HCT116 (cell line): ENCODE measurements around the gene DNASE1L1. TPM values are rescaled to one million over a fixed set of nuclear protein-coding genes. Genes with fewer than 3 reads are reported as not detected.

Source experiments
- ATAC-seq: fragments of 200-7000 bp; cut with Tn5 transposase; 2 replicates; pipeline ENCODE4 v1.9.1; 2020; ENCODE audit warnings: mild to moderate bottlenecking, moderate library complexity
- BruUV-seq: library from RNA; stranded (reverse); fragments of 400-500 nt; replicated peaks from 2 replicates; lab custom pipeline; 2021; lab: Mats Ljungman, UMichigan
- CTCF ChIA-PET: fragments of 300-600 bp; sonication (Branson Sonifier 250); formaldehyde crosslinking; loops from one replicate; lab custom pipeline; 2021; ENCODE audit warnings: antibody characterized with exemption; lab: Charles Lee
- POLR2A ChIA-PET: fragments of 300-600, 350-600 bp; sonication (Branson Sonifier 250); formaldehyde crosslinking; loops from one replicate; lab custom pipeline; 2021; ENCODE audit warnings: antibody characterized with exemption; lab: Charles Lee
- RAD21 ChIA-PET, 2 experiments: fragments of 300-600 bp; sonication (Branson Sonifier 250); formaldehyde crosslinking; loops; one replicate each; lab custom pipeline; 2023; ENCODE audit warnings: low total read pairs in 2 of 2; ENCODE audit not compliant: uncharacterized antibody in 2 of 2, unreplicated experiment in 2 of 2, low non-redundant PET in 1 of 2; lab: Charles Lee
- DNase-seq: peaks from one replicate; pipeline ENCODE4 v3.0.0-alpha.2; 2010; ENCODE audit warnings: low read depth, low spot score
- H2AFZ ChIP-seq: fragments of 200-600 bp; shearing (Covaris generic), sonication (generic); 2 replicates; pipeline ENCODE4 v1.6.1; 2017; ENCODE audit warnings: low read depth, mixed run types, mixed read lengths, antibody characterized with exemption, low read length; ENCODE audit not compliant: poor library complexity, severe bottlenecking
- H3K27ac ChIP-seq: 2 replicates; pipeline ENCODE4 v1.5.1; 2012; ENCODE audit warnings: low read depth, low read length
- H3K27me3 ChIP-seq: fragments of 200-600 bp; sonication (generic); 2 replicates; pipeline ENCODE4 v1.6.1; 2016; ENCODE audit warnings: mixed run types, low read length, mixed read lengths; ENCODE audit not compliant: insufficient read depth
- H3K36me3 ChIP-seq, 2 experiments: fragments of 200-500 bp in 1 of 2; fragments of 200-600 bp in 1 of 2; sonication (Bioruptor generic) in 1 of 2; sonication (generic) in 1 of 2; 2 replicates each; pipeline versions ENCODE4 v1.5.1 to v1.6.1; 2014 to 2016; ENCODE audit warnings: low read length in 2 of 2, inconsistent platforms in 1 of 2, mixed read lengths in 1 of 2, mixed run types in 1 of 2; ENCODE audit not compliant: insufficient read depth in 2 of 2, control insufficient read depth in 1 of 2
- H3K4me1 ChIP-seq, 2 experiments: fragments of 200-600 bp in 1 of 2; sonication (generic) in 1 of 2; 2 replicates each; pipeline versions ENCODE4 v1.5.1 to v1.6.1; 2012 to 2017; ENCODE audit warnings: low read length in 2 of 2, inconsistent platforms in 1 of 2, mild to moderate bottlenecking in 1 of 2, mixed read lengths in 1 of 2, mixed run types in 1 of 2, moderate library complexity in 1 of 2; ENCODE audit not compliant: insufficient read depth in 2 of 2, control insufficient read depth in 1 of 2
- H3K4me2 ChIP-seq: fragments of 200-600 bp; sonication (generic); 2 replicates; pipeline ENCODE4 v1.6.1; 2017; ENCODE audit warnings: mixed run types, low read length, mixed read lengths
- H3K4me3 ChIP-seq, 2 experiments: fragments of 200-600 bp in 1 of 2; sonication (generic) in 1 of 2; replicated peaks in 1 of 2; 2 replicates each; pipeline ENCODE4 v1.5.1; 2011 to 2016; ENCODE audit warnings: low read length in 2 of 2, control low read depth in 1 of 2, low read depth in 1 of 2, mild to moderate bottlenecking in 1 of 2, mixed read lengths in 1 of 2, mixed run types in 1 of 2
- H3K79me2 ChIP-seq: fragments of 200-600 bp; sonication (generic); 2 replicates; pipeline ENCODE4 v1.6.1; 2017; ENCODE audit warnings: mild to moderate bottlenecking, mixed run types, low read length, moderate library complexity, mixed read lengths; ENCODE audit not compliant: insufficient read depth
- H3K9ac ChIP-seq: fragments of 200-600 bp; sonication (generic); 2 replicates; pipeline ENCODE4 v1.6.1; 2016; ENCODE audit warnings: low read length, mixed read lengths
- H3K9me2 ChIP-seq: fragments of 200-600 bp; sonication (generic), shearing (Covaris generic); 2 replicates; pipeline ENCODE4 v1.6.1; 2017; ENCODE audit warnings: mixed run types, mild to moderate bottlenecking, moderate library complexity; ENCODE audit not compliant: insufficient read depth
- H3K9me3 ChIP-seq, 2 experiments: fragments of 200-500 bp in 1 of 2; fragments of 200-600 bp in 1 of 2; sonication (Bioruptor generic) in 1 of 2; sonication (generic) in 1 of 2; 2 replicates each; pipeline ENCODE4 v1.6.1; 2014 to 2017; ENCODE audit warnings: low read length in 2 of 2, mixed read lengths in 2 of 2, inconsistent platforms in 1 of 2, low read depth in 1 of 2, mild to moderate bottlenecking in 1 of 2, mixed run types in 1 of 2, moderate library complexity in 1 of 2; ENCODE audit not compliant: control insufficient read depth in 1 of 2, insufficient read depth in 1 of 2
- H4K20me1 ChIP-seq: fragments of 200-600 bp; sonication (generic), shearing (Covaris generic); 2 replicates; pipeline ENCODE4 v1.6.1; 2017; ENCODE audit warnings: mixed run types, mild to moderate bottlenecking, moderate library complexity; ENCODE audit not compliant: insufficient read depth
- EZH2 ChIP-seq: fragments of 200-600 bp; sonication (generic); IDR thresholded peaks from 2 replicates; pipeline ENCODE4 v1.6.1; 2017; ENCODE audit warnings: antibody characterized with exemption, mixed run types
- FOSL1 ChIP-seq: IDR thresholded peaks from 2 replicates; pipeline ENCODE4 v1.6.1; 2012; ENCODE audit warnings: low read depth
- POLR2AphosphoS5 ChIP-seq: IDR thresholded peaks from 2 replicates; pipeline ENCODE4 v1.6.1; 2011; ENCODE audit warnings: mild to moderate bottlenecking, low read depth, low read length, moderate library complexity
- ZFX ChIP-seq: fragments of 450-650 bp; IDR thresholded peaks from 2 replicates; pipeline ENCODE4 v1.6.1; 2017
- intact Hi-C: fragments of 100-400 bp; cut with micrococcal nuclease; formaldehyde crosslinking; loops from 2 replicates; pipeline ENCODE4 v1.10.0; 2022
- total RNA-seq: library from RNA; stranded (reverse); gene quantifications from one replicate; pipeline ENCODE4 v1.2.1, GENCODE V29; 2021; ENCODE audit not compliant: unreplicated experiment
- TF ChIP-seq, protein P1 (sequence below): IDR thresholded peaks from 2 replicates; pipeline ENCODE4 v1.6.1; 2011; ENCODE audit warnings: mild to moderate bottlenecking, low read length, moderate library complexity; ENCODE audit not compliant: insufficient replicate concordance; ENCODE audit errors: extremely low read depth

The DNASE1L1 gene
- total RNA-seq, 1 experiment from 2014 or later = 16.5 TPM

DNA sequence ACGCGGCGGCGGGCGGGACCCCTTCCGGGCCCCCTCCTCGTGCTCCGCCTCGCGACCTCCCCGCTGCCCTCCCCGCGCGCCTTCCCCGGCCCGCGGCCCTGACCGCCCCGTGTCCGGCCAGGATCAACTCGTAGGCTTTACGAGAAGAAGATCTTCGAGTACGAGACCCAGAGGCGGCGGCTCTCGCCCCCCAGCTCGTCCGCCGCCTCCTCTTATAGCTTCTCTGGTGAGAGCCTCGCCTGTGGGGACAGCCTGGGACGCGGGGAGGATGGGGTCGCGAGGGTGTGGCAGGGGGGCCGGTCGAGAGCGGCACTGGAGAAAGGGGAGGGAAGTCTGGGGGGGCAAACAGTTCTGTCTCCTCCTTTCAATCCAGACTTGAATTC, 29.5 kb downstream of the DNASE1L1 start:
- Histone ChIP-seq H3K79me2 (peaks cover 25% of the 10 kb centered on the region), H3K4me2 (peak overlapping the region; percentile 88), H3K27ac (peak overlapping the region; percentile 94), H3K4me1 (peaks cover 12 to 40% of the 10 kb centered on the region in 2 experiments), H2AFZ (no peak overlapping the region), H3K9ac (peak overlapping the region; percentile 98), H3K36me3 (peaks cover 0 to 4% of the 10 kb centered on the region in 2 experiments; a peak in 2 of 4 replicates), H3K4me3 (peak overlapping the region; percentile 80 to 84), H3K27me3 (no peaks in the 10 kb centered on the region), H3K9me3 (no peaks in the 10 kb centered on the region), H3K9me2 (no peaks in the 10 kb centered on the region), H4K20me1 (no peaks in the 10 kb centered on the region)
- intact Hi-C loops = no loop called here
- ChIA-PET POLR2A (interaction anchor here (1.0 to 1.3 kb wide), 2 partner anchors 9 to 10 kb away, joined by 7 to 9 read pairs; no protein-coding TSS in a partner anchor), CTCF (no interaction called here), RAD21 (interaction anchor here in 1 of 2 experiments (0.7 kb wide), 1 partner anchor 374 kb away, joined by 8 read pairs; no protein-coding TSS in a partner anchor)
- DNase-seq (no peak), ATAC-seq (no peak)
- TF ChIP-seq FOSL1 (no peak), ZFX (peak; percentile 80; the same call in 1 of the 2 replicates)
- BruUV-seq = no TSS peak

DNA sequence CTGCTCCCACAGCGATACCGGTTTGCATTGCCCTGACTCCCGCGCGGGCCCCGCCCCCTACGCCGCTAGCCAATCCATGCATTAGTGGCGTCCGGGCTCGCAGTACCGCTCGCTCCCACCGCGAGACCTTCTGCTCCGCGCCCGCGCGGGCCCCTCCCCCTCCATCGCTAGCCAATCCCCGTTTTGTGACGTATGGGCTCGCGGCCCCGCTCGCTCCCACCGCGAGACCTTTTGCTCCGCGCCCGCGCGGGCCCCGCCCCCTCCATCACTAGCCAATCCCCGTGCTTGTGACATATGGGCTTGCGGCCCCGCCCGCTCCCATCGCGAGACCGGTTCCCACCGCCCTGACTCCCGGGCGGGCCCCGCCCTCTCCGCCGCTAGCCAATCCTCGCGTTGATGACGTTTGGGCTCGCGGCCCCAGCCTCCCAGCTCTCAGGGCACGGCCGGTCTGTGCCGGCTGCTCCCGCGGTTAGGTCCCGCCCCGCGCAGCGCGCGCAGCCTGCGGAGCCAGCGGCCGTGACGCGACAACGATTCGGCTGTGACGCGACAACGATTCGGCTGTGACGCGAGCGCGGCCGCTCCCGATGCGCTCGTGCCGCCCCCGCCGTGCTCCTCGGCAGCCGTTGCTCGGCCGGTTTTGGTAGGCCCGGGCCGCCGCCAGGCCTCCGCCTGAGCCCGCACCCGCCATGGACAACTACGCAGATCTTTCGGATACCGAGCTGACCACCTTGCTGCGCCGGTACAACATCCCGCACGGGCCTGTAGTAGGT, 30.1 kb downstream of the DNASE1L1 start, which contains the start of gene EMD:
TSS of gene EMD (plus strand) at position 497 of the 770 bp plus-strand sequence. CDS start at position 687, 190 bp downstream.
- H3K9me3 ChIP-seq = no peaks in the 10 kb centered on the region
- no peaks in the 10 kb centered on the region for H3K9me2 ChIP-seq
- H4K20me1 ChIP-seq = no peaks in the 10 kb centered on the region
- no peak within 1 kb of the TSS for H2AFZ ChIP-seq
- peak; percentile 80 for ATAC-seq
- peak; percentile 91 for DNase-seq
- POLR2A ChIA-PET = interaction anchor here (1.0 to 1.3 kb wide), 2 partner anchors 8 to 10 kb away, joined by 7 to 9 read pairs; no protein-coding TSS in a partner anchor
- peak within 1 kb of the TSS; percentile 98 for H3K9ac ChIP-seq
- H3K4me3 ChIP-seq = peak within 1 kb of the TSS; percentile 80 to 84
- H3K27me3 ChIP-seq = no peaks in the 10 kb centered on the region
- TF ChIP-seq POLR2AphosphoS5 = peak; percentile 44; the same call in 1 of the 2 replicates
- no peak for TF ChIP-seq EZH2
- TF ChIP-seq, protein P1, sequence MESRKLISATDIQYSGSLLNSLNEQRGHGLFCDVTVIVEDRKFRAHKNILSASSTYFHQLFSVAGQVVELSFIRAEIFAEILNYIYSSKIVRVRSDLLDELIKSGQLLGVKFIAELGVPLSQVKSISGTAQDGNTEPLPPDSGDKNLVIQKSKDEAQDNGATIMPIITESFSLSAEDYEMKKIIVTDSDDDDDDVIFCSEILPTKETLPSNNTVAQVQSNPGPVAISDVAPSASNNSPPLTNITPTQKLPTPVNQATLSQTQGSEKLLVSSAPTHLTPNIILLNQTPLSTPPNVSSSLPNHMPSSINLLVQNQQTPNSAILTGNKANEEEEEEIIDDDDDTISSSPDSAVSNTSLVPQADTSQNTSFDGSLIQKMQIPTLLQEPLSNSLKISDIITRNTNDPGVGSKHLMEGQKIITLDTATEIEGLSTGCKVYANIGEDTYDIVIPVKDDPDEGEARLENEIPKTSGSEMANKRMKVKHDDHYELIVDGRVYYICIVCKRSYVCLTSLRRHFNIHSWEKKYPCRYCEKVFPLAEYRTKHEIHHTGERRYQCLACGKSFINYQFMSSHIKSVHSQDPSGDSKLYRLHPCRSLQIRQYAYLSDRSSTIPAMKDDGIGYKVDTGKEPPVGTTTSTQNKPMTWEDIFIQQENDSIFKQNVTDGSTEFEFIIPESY = peak; percentile 90
- H3K4me1 ChIP-seq = peaks cover 12 to 43% of the 10 kb centered on the region in 2 experiments
- CTCF ChIA-PET = no interaction called here
- peak within 1 kb of the TSS; percentile 98 for H3K27ac ChIP-seq
- H3K36me3 ChIP-seq = peaks cover 0 to 4% of the 10 kb centered on the region in 2 experiments; a peak in 2 of 4 replicates
- intact Hi-C loops = no loop called here
- H3K79me2 ChIP-seq = peaks cover 25% of the 10 kb centered on the region
- RAD21 ChIA-PET = interaction anchor here in 1 of 2 experiments (0.7 kb wide), 1 partner anchor 375 kb away, joined by 8 read pairs; no protein-coding TSS in a partner anchor
- BruUV-seq = no TSS peak
- peak within 1 kb of the TSS; percentile 88 for H3K4me2 ChIP-seq
